A172 (cell line): ENCODE data around the gene MECR. TPM values are rescaled to one million over a fixed set of nuclear protein-coding genes. Genes with fewer than 3 reads are reported as not detected.
"Not testable (repeated sequence)": the region's sequence is repeated elsewhere in the genome, so short reads cannot be mapped to it uniquely, and the experiment has no call there.

Source experiments
- DNase-seq: peaks from one replicate; pipeline ENCODE4 v3.0.0-alpha.2; 2015; ENCODE audit warnings: low spot score
- total RNA-seq: library from RNA; depleted of rRNA; stranded (reverse); fragments of >200 nt; shearing (Covaris generic); gene quantifications from 2 replicates; pipeline ENCODE4 v1.2.3, GENCODE V29; 2014

Gene MECR
- total RNA-seq, 1 experiment from 2014 or later = 16.8 TPM

DNA sequence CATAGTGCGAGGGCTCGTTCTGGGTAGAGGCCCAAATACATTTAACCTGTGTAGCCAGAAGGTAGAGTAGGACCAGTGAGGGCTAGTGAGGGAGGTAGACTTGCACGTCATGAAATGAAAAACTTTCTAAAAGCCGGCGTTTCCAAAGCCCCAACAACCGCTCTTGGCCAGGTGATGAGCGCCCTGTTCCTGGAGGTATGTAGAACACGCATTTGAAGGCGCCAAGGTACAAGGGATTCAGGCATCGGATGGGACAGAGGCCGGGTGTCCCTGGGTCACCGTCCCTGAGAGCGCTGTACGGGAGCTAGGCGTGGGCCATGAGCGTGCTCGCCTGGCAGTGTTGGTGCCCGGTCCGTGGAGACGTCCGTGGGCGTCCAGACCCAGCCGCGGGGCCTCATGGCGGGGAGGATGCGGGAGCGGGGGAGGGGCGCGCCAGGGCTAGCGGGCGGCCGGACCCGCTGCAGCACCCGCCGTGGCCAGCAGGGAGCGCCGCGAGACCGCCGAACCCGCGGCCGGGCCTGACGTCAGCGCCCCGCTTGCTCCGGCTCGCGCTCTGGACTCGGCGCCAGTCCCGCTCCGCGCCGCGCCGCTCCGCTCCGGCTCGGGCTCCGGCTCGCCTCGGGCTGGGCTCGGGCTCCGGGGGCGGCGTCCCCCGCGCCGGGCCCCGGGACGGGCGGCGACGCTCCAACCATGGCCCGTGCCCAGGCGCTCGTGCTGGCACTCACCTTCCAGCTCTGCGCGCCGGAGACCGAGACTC is 5.4 kb upstream of the MECR start, which contains the start of gene PTPRU:
TSS of gene PTPRU (plus strand) at position 568 of the 757 bp plus-strand sequence. CDS start at position 691, 123 bp downstream.
- no peak for DNase-seq

GRCh38 chr1:29234881-29235280 is 4.1 kb upstream of the MECR start:
- DNase-seq = not testable (repeated sequence)

- DNase-seq = no peak
Observed at GRCh38 chr1:29234471-29234870, 3.7 kb upstream of the MECR start.

DNA sequence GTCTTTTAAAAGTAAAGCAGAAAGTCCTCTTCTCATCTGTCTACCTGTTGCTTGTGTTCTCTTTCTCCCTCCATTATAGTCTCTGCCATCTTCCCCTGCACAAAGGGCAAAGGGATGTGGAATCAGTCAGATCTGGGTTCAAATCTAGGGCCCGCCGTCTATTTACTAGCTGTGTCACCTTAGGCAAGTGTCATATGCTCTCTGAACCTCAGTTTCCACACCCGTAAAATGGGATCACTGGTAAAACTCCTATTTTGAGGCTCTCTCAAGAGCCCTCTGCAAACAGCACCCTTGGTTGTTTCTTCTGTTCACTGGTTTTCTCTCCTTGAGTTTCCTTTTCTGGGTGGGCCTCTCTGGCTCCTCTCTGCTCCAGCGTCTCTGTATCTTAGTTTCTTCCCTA is 3.0 kb upstream of the MECR start:
- no peak for DNase-seq

- DNase-seq = no peak
Observed at GRCh38 chr1:29232387-29232786, 1.7 kb upstream of the MECR start.

- no peak for DNase-seq
Observed at GRCh38 chr1:29230204-29230552, 556 bp downstream of the MECR start.

DNA sequence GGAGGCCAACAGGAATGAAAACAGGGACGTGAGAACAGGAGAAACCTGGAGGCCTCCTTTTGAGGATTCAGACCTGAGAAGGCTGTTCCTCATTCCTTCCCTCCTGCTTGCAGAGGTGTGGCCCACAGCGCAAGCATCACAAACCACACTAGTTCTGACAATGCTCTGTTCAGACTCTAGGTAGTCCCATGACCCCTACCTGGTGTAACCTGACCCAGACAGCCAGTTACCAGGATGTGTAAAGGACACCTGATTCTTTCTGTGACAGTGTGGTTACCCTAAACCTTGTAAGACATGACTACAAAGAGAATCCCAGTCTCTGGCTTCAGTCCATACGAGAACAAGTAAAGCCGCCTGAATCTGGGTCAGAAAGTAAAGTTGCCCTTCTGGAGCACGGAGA is 3.2 kb downstream of the MECR start:
- DNase-seq = no peak

- DNase-seq = no peak
Observed at GRCh38 chr1:29225361-29225760, 5.4 kb downstream of the MECR start.

- DNase-seq = no peak
Observed at GRCh38 chr1:29224356-29224837, 6.3 kb downstream of the MECR start.

DNA sequence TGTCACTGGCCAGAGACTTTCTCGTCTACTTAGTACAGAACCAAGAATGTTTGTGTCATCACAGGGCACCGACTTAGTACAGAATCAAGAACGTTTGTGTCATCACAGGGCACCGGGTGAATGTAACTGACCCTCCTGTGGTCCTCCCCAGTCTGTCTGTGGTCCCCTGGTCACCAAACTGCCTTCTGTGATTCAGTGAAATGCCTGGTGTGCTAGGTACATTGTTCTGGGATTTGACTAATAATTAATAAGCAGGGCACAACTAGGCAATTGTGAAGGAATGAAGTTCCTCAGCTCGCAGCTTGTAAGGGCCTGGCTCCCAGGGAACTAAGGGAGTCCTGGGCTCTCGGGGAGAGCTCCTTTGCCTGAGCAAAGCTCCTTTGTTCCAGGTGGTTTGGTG is 7.2 kb downstream of the MECR start:
- DNase-seq = no peak

DNA sequence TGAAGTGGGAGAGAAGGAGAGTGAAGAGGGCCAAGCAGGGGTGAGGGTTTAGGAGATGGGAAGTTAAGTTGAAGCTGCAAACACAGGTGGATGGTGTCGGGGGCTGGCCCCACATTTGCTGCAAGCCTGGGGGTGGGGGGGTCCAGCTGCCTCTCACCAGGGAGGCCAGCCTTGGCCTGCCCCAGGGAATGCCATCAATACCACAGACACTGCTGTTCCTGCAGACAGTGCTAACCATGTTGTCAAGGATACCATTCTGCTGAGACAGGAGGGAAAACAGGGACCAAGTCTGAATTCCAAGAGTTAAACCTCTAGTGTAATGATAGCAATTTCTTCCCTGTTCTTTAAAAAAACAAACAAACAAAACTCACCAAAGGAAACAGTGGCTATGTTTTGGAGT is 8.0 kb downstream of the MECR start:
- no peak for DNase-seq

GRCh38 chr1:29222260-29222659 is 8.5 kb downstream of the MECR start:
- not testable (repeated sequence) for DNase-seq

- no peak for DNase-seq
Observed at GRCh38 chr1:29221296-29221695, 9.4 kb downstream of the MECR start.

GRCh38 chr1:29218223-29218622 is 12.5 kb downstream of the MECR start:
- no peak for DNase-seq

DNA sequence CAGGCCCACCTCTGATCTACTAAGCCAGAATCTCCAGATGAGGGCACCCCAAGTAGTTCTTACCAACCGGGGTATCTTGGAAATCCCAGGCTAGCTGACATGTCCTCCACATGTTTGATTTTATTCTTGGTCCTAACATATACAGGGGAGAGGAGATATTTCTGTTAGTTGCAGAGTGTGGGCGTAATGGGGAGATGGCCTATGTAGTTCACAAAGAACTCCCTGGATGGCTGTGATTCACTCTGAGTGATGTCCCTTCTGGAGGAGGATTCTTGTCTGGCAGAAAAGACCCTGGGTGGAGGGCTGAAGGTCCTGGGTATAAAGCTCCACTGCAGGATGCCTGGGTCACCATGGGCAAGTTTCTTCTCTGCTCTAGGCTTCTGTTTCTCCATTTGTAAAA is 13.1 kb downstream of the MECR start:
- DNase-seq = no peak

DNA sequence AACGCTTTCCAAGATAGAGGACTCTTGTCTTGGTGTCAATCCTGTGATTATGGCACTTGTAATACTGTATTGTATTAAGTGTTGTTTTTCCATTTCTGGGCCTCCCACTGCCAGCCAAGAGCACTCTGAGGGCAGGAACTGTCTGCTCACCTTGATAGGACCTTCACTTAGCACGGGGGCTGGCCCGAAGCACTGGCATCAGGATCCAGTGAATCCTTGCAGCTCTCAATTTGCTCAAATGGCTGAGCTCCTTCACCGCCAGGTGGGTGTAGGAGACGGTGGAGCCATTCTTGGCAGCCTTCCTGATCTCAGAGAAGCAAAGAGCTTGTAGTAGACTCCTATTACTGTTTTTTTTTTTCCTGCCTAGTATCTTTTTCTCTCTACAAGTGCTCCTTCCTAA is 17.7 kb downstream of the MECR start:
- DNase-seq = no peak

- no peak for DNase-seq
Observed at GRCh38 chr1:29211086-29212030, 19.4 kb downstream of the MECR start.

DNA sequence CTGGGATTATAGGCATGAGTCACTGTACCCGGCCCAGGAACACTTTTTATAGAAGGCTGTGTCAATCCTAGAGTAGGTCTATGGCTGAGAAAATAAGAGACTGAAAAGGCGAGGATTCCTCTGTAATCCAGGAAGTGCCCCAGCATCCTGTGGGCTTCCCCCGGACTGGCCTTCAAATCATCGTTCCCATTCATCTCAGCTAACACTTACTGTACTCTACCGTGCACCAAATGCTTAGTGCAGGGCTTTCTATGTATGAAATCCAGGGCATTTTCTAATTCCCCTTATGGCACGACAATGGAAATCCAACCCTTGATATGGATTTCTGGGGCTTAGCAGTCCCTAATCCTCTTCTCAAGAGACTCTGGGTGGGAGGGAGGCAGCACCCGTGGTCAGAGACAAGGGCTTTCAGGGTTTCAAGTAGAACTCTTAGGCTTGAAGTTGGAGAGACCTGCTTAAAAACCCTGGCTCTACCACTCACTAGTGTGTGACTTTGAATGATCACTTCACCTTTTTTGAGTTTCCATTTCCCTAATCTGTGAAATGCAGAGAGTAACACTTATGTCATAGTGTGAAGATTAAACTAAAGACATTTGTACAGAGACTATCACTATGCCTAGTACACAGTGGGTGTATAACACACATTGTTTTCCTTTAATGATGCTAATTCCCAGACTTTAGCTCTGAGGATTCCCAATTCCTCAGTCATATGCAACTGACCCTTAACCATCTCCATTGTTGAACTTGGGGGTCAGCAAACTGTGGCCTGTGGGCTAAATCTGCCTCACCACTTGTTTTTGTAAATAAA is 20.3 kb downstream of the MECR start:
- DNase-seq = no peak

DNA sequence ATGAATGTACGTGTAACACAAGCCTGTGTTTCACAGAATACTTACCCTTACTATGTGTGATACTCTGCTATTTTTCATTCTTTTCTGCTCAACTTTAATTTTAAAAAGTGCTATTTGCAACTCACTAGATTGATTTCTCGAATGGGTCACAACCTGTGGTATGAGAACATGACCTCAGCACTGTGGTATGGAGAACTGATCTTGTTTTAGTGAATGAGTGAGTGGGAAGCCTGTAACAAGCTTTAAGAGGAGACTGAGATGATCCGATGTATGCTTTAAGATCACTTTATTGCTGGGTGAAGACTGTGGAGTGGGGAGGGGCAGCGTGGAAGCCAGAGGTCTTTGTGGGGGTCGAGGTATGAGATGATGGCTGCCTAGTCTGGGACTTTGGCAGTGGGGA is 21.6 kb downstream of the MECR start:
- no peak for DNase-seq

DNA sequence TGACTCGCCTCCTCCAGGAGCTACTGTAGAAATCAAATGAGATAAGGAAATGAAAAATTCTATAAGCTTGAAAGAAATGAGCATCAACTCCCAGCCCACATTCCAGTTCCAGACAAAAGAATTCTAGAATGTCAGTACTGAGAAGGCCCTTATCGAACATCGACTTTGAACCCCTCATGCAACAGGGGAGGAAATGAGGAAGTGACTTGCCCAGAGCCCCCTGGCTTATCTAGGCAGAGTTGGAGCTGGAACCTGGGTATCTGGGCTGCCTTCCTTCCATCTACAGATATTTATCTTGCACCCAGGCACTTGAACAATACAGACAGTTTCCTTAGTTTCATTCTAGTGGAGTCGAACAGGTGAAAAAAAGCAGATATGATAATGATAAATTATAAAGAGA is 22.3 kb downstream of the MECR start:
- no peak for DNase-seq

DNA sequence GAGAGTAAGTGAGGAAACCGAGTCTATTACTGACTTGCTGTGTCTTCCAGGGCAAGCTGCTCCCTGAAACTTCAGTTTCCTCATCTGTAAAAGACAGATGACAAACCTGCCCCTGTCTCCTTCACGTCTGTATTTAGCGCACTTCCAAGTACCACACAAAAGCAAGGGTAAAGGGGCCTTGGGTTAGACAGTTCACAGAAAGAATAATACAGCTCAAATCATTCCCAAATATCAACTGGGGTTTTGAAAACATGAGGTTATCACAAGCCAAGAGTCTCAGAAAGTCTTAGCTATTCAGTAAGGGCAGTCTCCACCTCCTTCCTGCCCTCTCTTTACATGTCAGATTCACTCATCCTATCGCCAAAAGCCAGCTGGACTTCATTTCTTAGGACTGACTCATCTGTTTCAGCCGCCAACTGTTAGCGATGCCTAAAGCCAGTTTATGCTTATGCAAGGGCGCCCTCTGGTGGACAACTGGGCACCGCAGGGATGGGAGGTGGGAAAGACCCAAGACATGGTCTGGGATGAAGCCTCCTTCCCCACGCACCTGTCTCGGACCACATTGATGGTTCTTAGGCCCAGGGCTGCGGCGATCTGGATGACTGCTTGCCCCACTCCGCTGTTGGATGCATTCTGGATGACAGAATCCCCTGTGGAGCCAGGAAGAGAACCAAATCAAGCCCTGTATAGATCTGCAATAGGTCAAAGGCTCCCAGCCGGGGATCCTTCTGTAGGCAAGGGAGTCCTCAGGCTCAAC is 28.0 kb downstream of the MECR start:
- peak; percentile 92 for DNase-seq
